Adrenal gland (tissue), 12 donors: ENCODE results near the gene SIK2. TPM values are rescaled to one million over a fixed set of nuclear protein-coding genes. Genes with fewer than 3 reads are reported as not detected.

Experiments used
- DNase-seq, 7 donors: peaks; one replicate each; pipeline ENCODE4 v3.0.0-alpha.2; 2019 to 2020
- H3K27ac ChIP-seq, 5 donors: fragments of 200-600 bp; sonication (generic) in 4 of 5; 1 replicate in 3 of 5; 2 replicates in 2 of 5; pipeline versions ENCODE4 v1.5.1 to v1.8.0; 2016 to 2020; ENCODE audit warnings: mild to moderate bottlenecking in 1 of 5
- H3K27me3 ChIP-seq: fragments of 200-600 bp; 2 replicates; pipeline ENCODE4 v1.8.0; 2021
- H3K36me3 ChIP-seq, 2 donors: fragments of 200-600 bp; replicated peaks in 1 of 2; 1 replicate in 1 of 2; 2 replicates in 1 of 2; pipeline versions ENCODE4 v1.5.1 to v1.8.0; 2018 to 2022
- H3K4me1 ChIP-seq, 2 donors: fragments of 200-600 bp; replicated peaks in 1 of 2; 1 replicate in 1 of 2; 2 replicates in 1 of 2; pipeline versions ENCODE4 v1.5.1 to v1.8.0; 2018 to 2021
- H3K4me3 ChIP-seq, 4 donors: fragments of 200-600 bp; sonication (generic) in 3 of 4; one replicate each; pipeline ENCODE4 v1.5.1; 2016 to 2018
- H3K9me3 ChIP-seq, 3 donors: fragments of 200-600 bp; sonication (generic) in 1 of 3; replicated peaks in 1 of 3; 1 replicate in 2 of 3; 2 replicates in 1 of 3; pipeline versions ENCODE4 v1.5.1 to v1.8.0; 2016 to 2021
- POLR2A ChIP-seq, 2 donors: fragments of 450-650 bp; IDR thresholded peaks; one replicate each; pipeline ENCODE4 v1.6.1; 2017; ENCODE audit warnings: antibody characterized with exemption in 2 of 2, mild to moderate bottlenecking in 2 of 2, moderate library complexity in 1 of 2
- WGBS, 4 donors: extraction: QIAGEN DNeasy Blood & Tissue Kit in 2 of 4; methylation state at CpG; one replicate each; pipeline versions ENCODE4 v1.1.5 to v1.1.7; 2013 to 2017; 5-methylcytosine and 5-hydroxymethylcytosine counted together
- intact Hi-C, 2 donors: fragments of 100-400 bp; cut with DNase I; formaldehyde crosslinking; loops; one replicate each; pipeline versions ENCODE4 v1.14.1 to v1.15.0; 2022 to 2023
- polyA plus RNA-seq, 3 donors: library from polyadenylated mRNA; stranded (reverse); fragments of 200-250 nt in 2 of 3; fragments of 350-450 nt in 1 of 3; fragmentation: Illumina TruSeq in 1 of 3; extraction: RNeasy Lipid Tissue Mini Kit (QIAGEN cat#74804) in 1 of 3; gene quantifications; one replicate each; pipeline ENCODE4 v1.2.3, GENCODE V29; 2013 to 2014
- total RNA-seq, 9 donors: library from RNA; depleted of rRNA in 4 of 9; stranded (reverse); fragments of >200 nt in 4 of 9; fragments of 120-200 nt in 1 of 9; fragmentation: NEBNext Ultra II Directional in 1 of 9; extraction: Animal tissue kit (Norgen Biotek cat#: 25700) in 1 of 9; gene quantifications; one replicate each; pipeline versions ENCODE4 v1.1.0 to v1.2.4, GENCODE V29; 2013 to 2023
- TF ChIP-seq, protein P1 (sequence below), 6 experiments: fragments of 450-650 bp in 4 of 6; fragments of 200-600 bp in 2 of 6; sonication (generic) in 1 of 6; IDR thresholded peaks; 1 replicate in 5 of 6; 2 replicates in 1 of 6; pipeline versions ENCODE4 v1.5.1 to v1.8.0; 2016 to 2021; ENCODE audit warnings: antibody characterized with exemption in 6 of 6, mild to moderate bottlenecking in 2 of 6, moderate library complexity in 1 of 6
- donor health status: healthy with polysubstance abuse.
- donor health status: Bipolar disorder and iron deficiency.
- donor health status: DM: yes; HTN: yes; CAD: no.
- donor health status: DM: no; HTN: no; CAD: no.
- donor health status: DM: no; HTN: no; CAD: no.
- donor health status: DM: yes; HTN: yes; CAD: no.

SIK2 gene
- total and polyA plus RNA-seq, 12 donors, result 7.6 to 33.0 (median 25.3) TPM

DNA sequence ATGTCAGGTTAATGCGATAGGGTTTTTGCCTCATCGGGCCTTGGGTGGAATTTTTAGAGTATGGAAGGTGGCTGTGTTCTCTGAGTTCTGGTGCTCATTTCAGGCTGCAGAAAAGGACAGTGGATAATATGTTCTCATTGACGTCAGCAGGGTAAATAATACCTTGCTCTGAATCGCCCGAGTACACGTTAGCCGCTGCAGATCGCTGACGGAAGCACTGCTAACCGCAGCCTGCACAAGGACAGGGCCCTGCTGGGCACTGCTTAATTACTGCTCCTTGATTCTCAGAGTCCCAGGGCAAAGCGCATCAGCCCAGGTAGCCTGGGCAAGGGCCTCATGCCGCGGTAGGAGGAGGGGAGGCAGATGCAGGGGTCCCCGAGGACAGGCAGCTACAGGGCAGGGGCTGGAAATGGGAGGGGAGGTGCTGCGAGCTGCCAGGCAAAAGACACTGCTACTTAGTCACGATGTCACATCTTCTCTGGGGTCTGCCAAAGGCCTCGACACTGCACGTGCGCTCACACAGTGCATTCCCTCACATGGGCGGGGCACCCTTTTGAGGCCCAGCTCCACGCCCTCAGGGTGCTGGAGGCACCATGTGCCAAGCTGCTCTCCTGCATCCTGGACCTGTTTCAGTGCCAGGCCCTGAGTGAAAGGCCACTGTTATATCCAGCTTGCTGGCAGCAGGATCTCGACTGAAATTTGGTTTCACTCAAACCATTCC, 128.8 kb downstream of the SIK2 start:
- Histone ChIP-seq H3K9me3 (no peaks in the 10 kb centered on the region), H3K27ac (peak overlapping the region in 4 of 5 donors; percentile 38 to 99 (median 72)), H3K4me1 (peaks cover 39 to 69% of the 10 kb centered on the region in 2 donors), H3K36me3 (peaks cover 0 to 18% of the 10 kb centered on the region in 2 donors), H3K27me3 (no peaks in the 10 kb centered on the region), H3K4me3 (no peak overlapping the region)
- intact Hi-C loops, result no loop called here
- TF ChIP-seq, protein P1, sequence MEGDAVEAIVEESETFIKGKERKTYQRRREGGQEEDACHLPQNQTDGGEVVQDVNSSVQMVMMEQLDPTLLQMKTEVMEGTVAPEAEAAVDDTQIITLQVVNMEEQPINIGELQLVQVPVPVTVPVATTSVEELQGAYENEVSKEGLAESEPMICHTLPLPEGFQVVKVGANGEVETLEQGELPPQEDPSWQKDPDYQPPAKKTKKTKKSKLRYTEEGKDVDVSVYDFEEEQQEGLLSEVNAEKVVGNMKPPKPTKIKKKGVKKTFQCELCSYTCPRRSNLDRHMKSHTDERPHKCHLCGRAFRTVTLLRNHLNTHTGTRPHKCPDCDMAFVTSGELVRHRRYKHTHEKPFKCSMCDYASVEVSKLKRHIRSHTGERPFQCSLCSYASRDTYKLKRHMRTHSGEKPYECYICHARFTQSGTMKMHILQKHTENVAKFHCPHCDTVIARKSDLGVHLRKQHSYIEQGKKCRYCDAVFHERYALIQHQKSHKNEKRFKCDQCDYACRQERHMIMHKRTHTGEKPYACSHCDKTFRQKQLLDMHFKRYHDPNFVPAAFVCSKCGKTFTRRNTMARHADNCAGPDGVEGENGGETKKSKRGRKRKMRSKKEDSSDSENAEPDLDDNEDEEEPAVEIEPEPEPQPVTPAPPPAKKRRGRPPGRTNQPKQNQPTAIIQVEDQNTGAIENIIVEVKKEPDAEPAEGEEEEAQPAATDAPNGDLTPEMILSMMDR (IDR thresholded peaks at IDR 0.05), result no peak
- TF ChIP-seq POLR2A (IDR thresholded peaks at IDR 0.05), result no peak
- DNase-seq, result peak in 2 of 7 donors; percentile 40 to 91
- 59 to 71% (median 67%) methylated on average over 18 to 22 of the region's 22 CpGs for WGBS, 4 donors

DNA sequence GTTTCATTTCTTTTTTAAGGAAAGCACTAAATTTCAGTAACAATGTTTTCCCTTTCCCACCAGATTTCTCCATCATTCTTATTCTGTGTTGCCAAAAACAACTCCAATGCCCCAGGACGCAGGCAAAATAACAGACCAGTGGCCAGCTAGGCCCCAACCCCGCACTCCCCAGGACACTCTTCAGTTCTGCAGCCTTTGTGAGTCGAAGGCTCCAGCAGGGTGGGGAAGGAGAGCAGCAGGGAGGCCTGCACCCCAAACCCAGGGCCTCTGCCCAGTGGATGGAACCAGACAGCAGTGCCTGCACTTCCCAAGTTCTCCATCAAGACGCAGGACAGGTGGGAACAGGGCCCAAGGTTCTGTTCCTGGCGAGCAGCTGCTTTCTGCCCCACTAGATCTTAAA, 129.6 kb downstream of the SIK2 start:
- intact Hi-C loops, result no loop called here
- H3K9me3 ChIP-seq, result no peaks in the 10 kb centered on the region
- H3K27ac ChIP-seq, result peak overlapping the region in 4 of 5 donors; percentile 38 to 99 (median 72)
- no peaks in the 10 kb centered on the region for H3K27me3 ChIP-seq
- H3K36me3 ChIP-seq, result peaks cover 0 to 11% of the 10 kb centered on the region in 2 donors
- H3K4me3 ChIP-seq, result no peak overlapping the region
- H3K4me1 ChIP-seq, result peaks cover 45 to 77% of the 10 kb centered on the region in 2 donors
- peak in 1 of 7 donors; percentile 35 for DNase-seq
- TF ChIP-seq, protein P1 (IDR thresholded peaks at IDR 0.05), result peak in 1 of 6 experiments; percentile 20
- no peak for TF ChIP-seq POLR2A (IDR thresholded peaks at IDR 0.05)
- WGBS, 4 donors, result 62 to 77% (median 73%) methylated on average over 5 of the region's 5 CpGs

DNA sequence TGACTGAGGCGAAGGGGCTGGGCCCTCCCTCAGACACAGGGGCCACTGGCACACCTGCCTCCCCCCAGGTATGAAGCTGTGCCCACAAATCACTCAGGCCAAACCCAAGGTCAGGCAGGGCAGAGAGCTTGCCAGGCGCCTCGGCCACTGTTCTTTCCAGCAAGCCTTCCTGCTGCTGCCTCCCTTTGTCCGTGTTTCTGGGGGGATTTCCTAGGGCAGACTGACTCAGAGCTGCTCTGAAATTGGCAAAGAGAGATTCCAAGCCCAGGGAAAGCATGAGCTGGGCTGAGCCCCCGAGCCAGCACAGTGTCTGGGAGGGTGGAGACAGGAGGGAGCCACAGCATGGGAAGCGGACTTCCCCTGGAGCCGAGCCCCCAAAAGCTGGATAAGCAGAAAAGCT, 130.8 kb downstream of the SIK2 start:
- no peak overlapping the region for H3K4me3 ChIP-seq
- 33 to 45% (median 40%) methylated on average over 4 to 7 of the region's 7 CpGs for WGBS, 4 donors
- H3K4me1 ChIP-seq, result peaks cover 54 to 89% of the 10 kb centered on the region in 2 donors

DNA sequence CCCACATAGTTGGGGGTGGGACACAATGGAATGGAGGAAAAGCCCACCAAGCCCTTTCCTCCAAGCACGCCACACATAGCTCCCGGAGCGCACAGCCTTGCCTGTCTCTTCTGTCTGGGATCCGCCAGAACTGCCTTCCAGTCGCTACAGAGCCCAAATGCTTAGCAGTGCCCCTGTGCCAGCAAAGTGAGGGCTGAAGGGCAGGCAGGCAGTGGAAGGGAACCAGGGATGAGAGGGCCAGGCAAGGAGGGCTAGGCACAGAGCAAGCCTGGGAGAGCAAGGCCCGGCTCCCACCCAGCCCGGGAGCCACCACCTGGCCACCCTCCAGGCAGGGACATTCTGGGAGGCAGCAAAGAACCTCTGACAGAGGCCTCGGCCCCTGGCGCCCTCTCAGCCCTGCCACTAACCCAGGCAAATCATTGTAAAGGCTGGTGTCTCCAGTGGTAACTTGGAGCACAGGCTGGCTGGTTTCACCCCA, 131.4 kb downstream of the SIK2 start:
- intact Hi-C loops, result no loop called here
- Histone ChIP-seq H3K9me3 (no peaks in the 10 kb centered on the region), H3K4me3 (no peak overlapping the region), H3K4me1 (peaks cover 56 to 96% of the 10 kb centered on the region in 2 donors), H3K27me3 (no peaks in the 10 kb centered on the region), H3K36me3 (no peaks in the 10 kb centered on the region), H3K27ac (peak overlapping the region; percentile 71 to 99 (median 93))
- peak in 4 of 7 donors; percentile 51 to 57 (median 52) for DNase-seq
- 34 to 62% (median 46%) methylated on average over 2 to 9 of the region's 9 CpGs for WGBS, 4 donors
- TF ChIP-seq, protein P1 (IDR thresholded peaks at IDR 0.05), result no peak
- TF ChIP-seq POLR2A (IDR thresholded peaks at IDR 0.05), result peak in 1 of 2 donors; percentile 33

More for the DNA sequence above, 130.8 kb downstream of the SIK2 start:
- Histone ChIP-seq H3K27ac (peak overlapping the region; percentile 71 to 99 (median 93)), H3K27me3 (no peaks in the 10 kb centered on the region), H3K36me3 (peaks cover 0 to 4% of the 10 kb centered on the region in 2 donors), H3K9me3 (no peaks in the 10 kb centered on the region)
- TF ChIP-seq POLR2A (IDR thresholded peaks at IDR 0.05), result no peak
- TF ChIP-seq, protein P1 (IDR thresholded peaks at IDR 0.05), result no peak
- DNase-seq, result peak in 6 of 7 donors; percentile 52 to 81 (median 66)
- intact Hi-C loops, result no loop called here
